Measurements from ENCODE around the gene GNG10.

- TF ChIP-seq GATA2 (IDR thresholded peaks at IDR 0.05; ENCODE audit: low read depth, low read length) (no peak), GATA3 (IDR thresholded peaks at IDR 0.05; ENCODE audit: low read depth, low read length) (no peak)
These were observed 51.0 kb downstream of the GNG10 start for GRCh38 chr9:111712369-111712768.

All from SH-SY5Y (cell line).